CD4-positive, alpha-beta T cell treated with Interleukin-6 at 100 ng/mL for 8 hours (primary cell): ENCODE results near the gene GNGT1.

Source experiments
- DNase-seq: peaks from one replicate; pipeline ENCODE4 v3.0.0-alpha.2; 2020; ENCODE audit warnings: mixed read lengths, low spot score

GNGT1 gene

GRCh38 chr7:93906267-93906666, at the start of gene GNGT1:
GNGT1 (plus strand) TSS chr7:93906567; CDS start chr7:93906747, 180 bp downstream.
- no peak for DNase-seq

DNA sequence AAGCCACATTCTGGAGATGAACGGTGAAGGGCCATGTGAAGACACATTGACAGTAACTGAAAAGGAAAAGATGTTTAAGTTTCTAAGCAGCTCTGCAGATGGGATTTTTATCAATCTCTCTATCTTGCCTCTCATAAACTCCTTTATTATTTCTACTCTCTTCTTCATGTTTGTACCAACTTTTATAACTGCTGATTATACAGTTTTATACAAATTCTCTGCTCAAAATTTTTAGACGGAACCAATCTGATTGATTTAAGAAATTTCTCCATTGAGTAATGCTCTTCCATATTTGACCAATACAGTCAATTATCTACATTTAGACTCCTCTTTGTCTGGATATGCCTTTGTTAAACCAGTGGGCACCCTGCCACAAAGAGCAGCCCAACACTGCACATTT, 47.5 kb upstream of the GNGT1 start:
- no peak for DNase-seq

- no peak for DNase-seq
These were observed 46.1 kb upstream of the GNGT1 start for GRCh38 chr7:93860261-93860660.

GRCh38 chr7:93861325-93861949, 44.9 kb upstream of the GNGT1 start:
- no peak for DNase-seq

DNA sequence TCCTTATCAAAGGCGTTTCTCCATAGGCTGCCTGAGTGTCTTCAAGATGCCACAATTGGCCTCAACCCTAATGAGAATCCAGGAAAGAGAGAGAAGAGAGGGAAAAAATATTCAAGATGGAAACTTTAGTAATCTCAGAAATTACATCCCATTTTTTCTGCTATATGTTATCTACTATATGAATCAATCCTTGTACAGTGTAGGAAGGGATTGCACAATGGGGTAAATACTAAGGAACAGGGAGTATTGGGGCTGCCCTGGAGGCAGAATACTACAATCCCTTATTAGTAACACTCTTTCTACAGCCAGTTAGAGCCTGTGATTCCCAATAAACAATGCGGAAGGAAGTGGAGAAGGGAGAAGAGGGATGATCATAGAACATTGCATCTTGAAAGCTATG, 43.7 kb upstream of the GNGT1 start:
- DNase-seq = no peak

DNA sequence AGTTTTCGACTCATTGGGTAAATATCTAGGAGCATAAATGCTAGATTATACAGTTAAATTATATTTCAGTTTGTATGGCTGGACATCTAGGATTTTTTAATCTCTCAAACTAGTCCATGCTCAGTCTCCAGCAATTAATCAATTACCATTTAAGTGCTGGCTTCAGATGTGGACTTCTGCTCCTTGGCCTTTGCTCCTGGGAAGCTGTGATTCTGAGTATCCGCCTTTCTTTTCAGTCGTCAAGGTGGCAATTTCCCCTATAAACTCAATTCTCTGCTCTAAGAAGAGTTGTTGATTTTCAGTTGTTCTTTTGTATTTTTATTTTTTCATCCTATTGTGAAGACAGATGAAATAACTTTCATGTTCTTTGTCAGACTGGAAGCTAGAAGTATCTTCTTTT, 39.5 kb upstream of the GNGT1 start:
- no peak for DNase-seq

DNA sequence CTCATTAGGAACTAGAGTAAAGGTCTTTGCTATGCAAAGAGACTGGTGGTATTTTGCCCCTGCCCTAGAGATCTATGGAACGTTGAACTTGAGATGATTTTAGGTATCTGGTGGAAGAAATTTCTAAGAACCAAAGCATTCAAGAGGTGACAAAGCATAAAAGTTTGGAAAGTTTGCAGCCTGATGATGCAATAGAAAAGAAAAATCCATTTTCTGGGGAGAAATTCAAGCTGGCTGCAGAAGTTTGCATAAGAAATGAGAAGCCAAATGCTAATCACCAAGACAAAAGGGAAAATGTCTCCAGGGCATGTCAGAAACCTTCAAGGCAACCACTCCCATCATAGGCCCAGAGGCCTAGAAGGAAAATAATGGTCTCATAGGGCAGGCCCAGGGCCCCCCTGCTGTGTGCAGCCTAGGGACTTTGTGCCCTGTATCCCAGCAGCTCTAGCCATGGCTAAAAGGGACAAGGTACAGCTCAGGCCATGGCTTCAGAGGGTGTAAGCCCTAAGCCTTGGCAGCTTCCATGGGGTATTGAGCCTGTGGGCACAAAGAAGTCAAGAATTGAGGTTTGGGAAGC, 32.3 kb upstream of the GNGT1 start:
- no peak for DNase-seq

DNA sequence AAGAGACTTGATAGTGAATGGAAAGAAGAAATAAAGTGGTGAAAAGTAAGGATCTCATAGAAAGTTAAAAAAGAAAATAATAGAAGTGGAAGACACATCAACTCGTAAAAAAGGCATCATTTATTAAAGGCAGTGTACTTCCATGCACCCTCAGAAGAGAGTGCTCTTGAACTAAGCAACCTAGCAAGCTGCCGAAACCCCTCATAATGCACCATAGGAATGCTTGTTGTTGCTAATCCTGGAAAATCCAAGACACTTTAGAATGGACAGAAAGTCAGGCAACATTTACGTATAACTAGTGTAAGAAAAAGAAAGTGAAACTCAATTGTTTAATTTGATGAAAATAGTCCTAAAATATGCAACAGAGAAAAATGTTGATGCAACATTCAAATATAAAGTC, 28.6 kb upstream of the GNGT1 start:
- no peak for DNase-seq

DNA sequence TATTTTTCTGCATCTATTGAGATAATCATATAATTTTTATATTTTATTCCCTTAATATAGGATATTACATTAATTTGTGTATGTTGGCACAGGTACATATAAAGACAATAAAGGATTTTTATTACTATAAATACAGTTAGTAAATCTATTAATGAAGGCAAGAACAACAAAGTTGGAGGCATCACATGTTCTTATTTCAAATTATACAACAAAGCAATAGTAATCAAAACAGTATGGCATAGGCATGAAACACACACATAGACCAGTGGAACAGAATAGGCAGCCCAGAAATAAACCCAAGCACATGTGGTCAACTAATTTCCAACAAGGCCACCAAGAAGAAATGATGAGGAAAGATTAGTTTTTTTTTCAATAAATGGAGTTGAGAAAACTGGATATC, 27.0 kb upstream of the GNGT1 start:
- no peak for DNase-seq

GRCh38 chr7:93882468-93882867, 23.9 kb upstream of the GNGT1 start:
- no peak for DNase-seq

DNA sequence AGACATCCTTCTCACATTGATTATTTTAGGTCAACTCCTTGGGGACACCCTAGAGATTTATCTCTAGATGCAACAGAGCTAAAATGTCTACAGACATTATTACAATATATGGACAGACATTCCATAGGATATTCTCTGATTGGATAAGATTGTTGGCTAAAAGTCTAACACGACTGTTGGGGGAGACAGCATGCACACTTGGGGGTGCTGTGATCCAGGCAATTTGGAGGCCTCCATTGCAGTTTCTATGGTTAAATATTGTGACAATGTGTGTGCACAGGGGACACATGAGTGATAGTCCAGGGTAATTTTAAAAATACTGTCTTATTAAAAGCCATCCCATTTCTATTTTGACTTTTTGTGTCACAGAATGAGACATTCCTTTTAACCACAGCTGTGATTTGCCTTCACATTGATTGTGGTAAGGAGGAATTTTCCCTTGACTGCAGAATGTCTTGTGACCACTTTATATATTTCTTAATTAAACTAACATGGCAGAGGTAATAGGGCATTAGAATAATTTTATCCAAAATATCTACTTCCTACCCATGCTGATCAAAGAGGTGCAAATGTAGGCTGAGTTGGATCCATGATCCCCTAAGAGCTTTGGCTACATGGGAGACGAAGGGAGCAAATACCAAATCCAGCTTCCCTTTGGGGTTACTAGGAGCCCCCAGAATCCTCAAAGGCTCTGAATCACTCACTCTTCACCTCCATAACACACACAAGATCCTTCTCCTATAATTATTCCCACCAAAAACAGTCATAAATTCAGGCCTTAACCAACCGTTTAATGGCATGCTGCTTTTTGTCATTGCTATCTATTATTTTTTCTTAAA, 23.1 kb upstream of the GNGT1 start:
- DNase-seq = no peak

DNA sequence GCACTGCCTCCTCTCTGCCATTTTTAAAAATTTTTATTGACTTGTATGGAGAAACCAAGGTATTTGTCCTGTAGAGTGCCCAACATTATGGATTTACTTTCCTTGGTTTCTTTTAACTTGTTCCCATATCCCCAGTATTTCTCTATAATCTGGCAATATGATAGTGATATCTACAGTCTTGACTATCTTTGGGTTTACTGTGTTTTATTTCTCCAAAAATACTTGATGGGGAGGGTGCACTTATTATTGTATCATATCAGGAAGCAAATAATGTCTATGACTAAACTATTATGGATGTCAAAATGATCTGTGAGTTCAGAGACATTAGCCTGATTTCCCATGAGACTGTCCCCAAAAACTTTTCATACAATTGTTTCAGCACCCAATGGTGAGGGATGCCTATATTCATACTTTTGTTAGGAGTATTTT, 22.4 kb upstream of the GNGT1 start:
- DNase-seq = no peak

- no peak for DNase-seq
These were observed 21.8 kb upstream of the GNGT1 start for GRCh38 chr7:93884541-93884940.

DNA sequence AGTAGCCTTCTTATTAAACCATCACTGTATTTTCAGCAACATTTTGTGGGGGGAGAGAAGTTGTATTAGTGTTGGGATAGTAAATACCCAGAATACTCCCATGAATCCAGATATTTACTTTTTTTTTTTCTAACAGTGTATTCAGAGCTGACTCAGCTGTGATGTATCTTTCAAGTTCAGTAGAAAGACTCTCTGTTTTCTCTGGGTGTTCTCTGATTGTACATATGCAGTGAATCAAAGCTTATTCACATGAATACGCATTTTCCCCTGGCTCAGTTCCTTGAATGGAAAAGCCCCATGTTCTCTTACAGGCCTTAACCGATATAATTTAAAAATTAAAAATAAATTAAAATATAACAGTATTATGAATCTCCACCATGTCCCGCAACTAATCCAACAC, 17.1 kb upstream of the GNGT1 start:
- DNase-seq = no peak

DNA sequence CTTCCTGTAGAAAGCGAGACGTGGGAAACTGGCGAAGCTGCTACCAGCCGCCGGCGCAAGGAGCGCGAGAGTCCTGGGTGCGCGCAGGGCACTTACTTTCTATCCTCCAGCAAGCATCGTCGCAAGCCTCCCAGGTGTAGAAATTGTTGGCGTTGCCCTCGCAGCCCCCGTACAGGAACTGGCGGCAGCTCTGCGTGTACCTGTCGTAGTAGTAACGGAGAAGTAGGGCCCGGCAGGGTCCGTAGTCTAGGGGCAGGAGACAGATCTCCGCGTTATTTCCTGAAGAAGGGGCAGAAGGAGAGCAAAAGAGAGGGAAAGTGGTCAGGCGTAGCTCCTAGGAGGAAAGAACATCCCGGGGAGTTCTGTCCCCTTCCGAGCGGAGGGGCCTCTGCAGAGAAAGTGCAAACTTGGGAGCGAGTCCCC, 16.3 kb upstream of the GNGT1 start:
- no peak for DNase-seq

GRCh38 chr7:93890464-93891068, 15.8 kb upstream of the GNGT1 start, which contains the start of gene TFPI2:
TFPI2 (minus strand) TSS chr7:93890753; CDS start chr7:93890678, 75 bp downstream.
- no peak for DNase-seq

- DNase-seq = no peak
These were observed 11.9 kb upstream of the GNGT1 start for GRCh38 chr7:93894426-93894825.

- no peak for DNase-seq
These were observed 11.3 kb upstream of the GNGT1 start for GRCh38 chr7:93894966-93895640.

GRCh38 chr7:93895859-93896600, 10.3 kb upstream of the GNGT1 start:
- DNase-seq = no peak

- DNase-seq = no peak
These were observed 8.7 kb upstream of the GNGT1 start for GRCh38 chr7:93897680-93898079.

GRCh38 chr7:93902777-93903423, 3.5 kb upstream of the GNGT1 start:
- no peak for DNase-seq
